Measurements from ENCODE around the gene SLC30A2.

DNA sequence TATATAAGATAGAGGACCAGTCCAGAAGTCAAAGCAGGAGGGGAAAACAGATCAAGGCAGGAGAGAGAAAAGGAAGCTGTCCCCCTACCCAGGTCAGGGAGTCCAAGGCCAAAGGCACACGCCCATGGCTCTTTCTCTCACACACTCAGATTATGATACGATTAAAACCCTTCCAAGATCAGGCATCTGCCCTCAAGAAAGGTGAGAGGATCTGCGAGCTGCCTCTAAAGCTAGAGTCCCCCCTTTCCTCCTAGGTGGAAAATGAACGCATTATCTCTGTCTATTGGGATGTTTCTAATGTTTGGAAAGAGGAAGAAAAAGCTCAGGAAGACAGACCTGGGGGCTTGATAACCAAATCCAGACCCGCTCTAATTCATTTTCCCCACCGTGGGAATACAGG, 55.7 kb downstream of the SLC30A2 start:
- TF ChIP-seq, protein P1, sequence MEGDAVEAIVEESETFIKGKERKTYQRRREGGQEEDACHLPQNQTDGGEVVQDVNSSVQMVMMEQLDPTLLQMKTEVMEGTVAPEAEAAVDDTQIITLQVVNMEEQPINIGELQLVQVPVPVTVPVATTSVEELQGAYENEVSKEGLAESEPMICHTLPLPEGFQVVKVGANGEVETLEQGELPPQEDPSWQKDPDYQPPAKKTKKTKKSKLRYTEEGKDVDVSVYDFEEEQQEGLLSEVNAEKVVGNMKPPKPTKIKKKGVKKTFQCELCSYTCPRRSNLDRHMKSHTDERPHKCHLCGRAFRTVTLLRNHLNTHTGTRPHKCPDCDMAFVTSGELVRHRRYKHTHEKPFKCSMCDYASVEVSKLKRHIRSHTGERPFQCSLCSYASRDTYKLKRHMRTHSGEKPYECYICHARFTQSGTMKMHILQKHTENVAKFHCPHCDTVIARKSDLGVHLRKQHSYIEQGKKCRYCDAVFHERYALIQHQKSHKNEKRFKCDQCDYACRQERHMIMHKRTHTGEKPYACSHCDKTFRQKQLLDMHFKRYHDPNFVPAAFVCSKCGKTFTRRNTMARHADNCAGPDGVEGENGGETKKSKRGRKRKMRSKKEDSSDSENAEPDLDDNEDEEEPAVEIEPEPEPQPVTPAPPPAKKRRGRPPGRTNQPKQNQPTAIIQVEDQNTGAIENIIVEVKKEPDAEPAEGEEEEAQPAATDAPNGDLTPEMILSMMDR (IDR thresholded peaks at IDR 0.05) = no peak
- TF ChIP-seq POLR2A (IDR thresholded peaks at IDR 0.05) = no peak

Measured in heart left ventricle (tissue), 13 donors.